NCI-H524 treated with DMSO at 0.1 percent for 48 hours (cell line): ENCODE results near the gene PRSS23.

Experiments used
- DNase-seq: peaks from one replicate; lab custom pipeline; 2025; lab: John Stamatoyannopoulos, UW

Gene PRSS23

GRCh38 chr11:86790867-86791849 is 9.2 kb upstream of the PRSS23 start:
- no peak for DNase-seq

- no peak for DNase-seq
Observed at GRCh38 chr11:86792150-86792549, 8.2 kb upstream of the PRSS23 start.

DNA sequence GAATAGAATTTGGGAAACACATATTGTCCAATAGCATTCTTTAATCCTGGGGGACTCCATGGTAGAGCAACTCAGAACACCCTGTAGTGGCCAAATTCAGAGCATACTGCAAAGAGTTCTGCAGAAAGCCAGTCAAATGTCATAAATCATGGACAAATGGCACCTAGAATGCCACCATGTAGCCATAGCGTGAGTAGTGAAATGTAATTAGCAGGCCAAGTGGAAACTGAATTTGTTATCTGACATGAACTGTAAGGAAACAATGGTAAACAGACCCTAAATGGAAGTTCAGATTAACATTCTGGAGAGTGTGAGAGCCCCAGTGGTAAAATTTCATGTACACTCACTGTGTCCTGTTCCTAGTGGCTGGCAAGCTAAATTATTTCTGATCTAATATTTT is 7.0 kb upstream of the PRSS23 start:
- DNase-seq, result no peak

DNA sequence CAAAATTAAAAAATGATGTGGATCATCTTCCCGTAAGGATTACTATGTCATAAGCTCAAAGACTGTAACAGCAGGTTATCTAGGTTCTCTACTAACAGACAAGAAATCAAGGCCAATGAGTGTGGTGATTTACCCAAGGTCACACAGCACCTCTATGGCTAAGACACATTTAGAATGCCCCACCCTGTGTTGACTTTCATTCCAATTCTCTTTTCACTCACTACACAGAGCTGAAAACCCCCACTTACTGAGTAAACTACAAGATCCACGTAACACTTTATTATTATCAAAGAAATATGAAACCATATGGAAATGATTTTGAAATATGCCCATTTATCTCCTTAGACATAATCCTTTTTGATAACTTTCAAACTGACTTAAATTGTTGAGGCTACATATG is 4.8 kb upstream of the PRSS23 start:
- DNase-seq, result no peak

- no peak for DNase-seq
Observed at GRCh38 chr11:86795949-86796348, 4.4 kb upstream of the PRSS23 start.

DNA sequence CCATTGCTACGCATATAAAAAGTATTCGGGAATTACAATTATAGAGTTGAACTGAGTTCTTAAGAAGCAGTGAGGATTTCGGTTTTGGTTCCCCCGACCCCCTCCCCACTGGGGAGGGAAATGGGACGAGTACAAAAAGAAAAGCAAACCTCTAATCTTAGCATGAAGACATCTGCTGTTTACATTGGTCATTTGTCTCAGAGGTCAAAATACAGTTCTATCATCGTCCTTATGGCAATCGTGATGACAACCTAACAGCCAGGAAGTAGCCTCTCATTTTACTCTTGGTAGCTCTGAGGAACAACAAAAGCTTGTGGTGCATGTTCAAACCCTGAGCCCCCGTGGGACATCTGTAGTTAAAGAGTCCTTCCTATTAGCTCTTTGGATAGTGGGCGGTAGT is 3.2 kb upstream of the PRSS23 start:
- no peak for DNase-seq

GRCh38 chr11:86798988-86799387 is 1.4 kb upstream of the PRSS23 start:
- no peak for DNase-seq

- DNase-seq, result no peak
Observed at GRCh38 chr11:86799680-86800075, 664 bp upstream of the PRSS23 start.

DNA sequence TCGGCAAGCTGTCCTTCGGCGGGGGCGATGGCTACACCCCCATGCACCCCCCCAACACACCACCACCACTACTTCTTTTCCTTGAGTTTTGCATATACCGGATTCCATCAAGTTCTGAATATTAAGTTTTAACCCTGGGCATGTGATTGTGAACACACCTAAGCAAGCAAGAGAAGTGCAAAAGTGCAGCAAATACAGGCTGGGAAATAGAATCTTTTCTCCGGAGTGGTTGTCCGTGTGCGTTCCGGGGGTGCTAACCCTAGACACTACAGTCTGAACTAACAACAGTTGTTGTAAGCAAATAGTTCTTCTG is 574 bp downstream of the PRSS23 start:
- no peak for DNase-seq

- no peak for DNase-seq
Observed at GRCh38 chr11:86801364-86801763, 1.0 kb downstream of the PRSS23 start.

GRCh38 chr11:86802146-86802545 is 1.8 kb downstream of the PRSS23 start:
- DNase-seq, result no peak

GRCh38 chr11:86802601-86803051 is 2.3 kb downstream of the PRSS23 start:
- DNase-seq, result no peak

DNA sequence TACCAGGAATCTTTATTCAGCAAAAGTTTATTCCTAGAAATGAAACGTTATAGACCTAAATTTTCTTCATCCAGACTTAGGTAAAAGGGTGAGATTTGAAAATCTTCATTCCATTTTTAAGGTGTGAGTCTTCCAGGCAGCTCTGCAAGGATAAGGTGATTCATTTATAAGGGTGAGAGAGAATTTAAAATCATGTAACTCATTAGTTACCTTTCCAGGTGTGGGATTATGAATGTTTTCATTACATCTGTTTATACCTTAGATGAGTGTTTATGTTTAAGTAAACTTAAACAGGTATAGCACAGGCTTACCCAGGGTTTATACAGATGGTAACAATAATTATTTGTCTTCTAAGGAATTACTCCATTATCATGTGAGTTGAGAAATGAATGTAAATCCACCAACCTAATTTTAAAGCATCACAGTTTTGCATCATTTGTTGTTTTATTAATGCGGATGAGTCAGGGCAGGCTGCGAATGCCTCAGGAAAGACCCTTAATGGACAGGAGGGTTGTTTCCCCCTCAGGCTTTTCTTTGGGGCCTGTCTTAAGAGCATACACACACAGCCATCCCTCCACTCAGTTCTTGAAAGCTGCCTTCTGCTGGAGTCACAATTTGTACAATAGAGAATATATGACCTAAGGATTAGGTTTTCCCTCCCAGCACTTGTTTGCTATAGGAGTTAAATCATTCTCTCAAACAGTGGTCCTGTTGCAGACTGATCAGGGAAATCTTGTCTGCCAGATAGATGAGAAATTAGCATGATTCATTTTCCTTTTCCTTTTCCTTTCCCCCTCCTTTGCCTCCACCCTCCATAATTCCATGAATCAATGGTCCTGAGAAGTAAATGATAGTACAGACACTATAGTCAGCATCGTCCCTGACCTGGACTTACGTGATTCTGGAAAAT is 3.0 kb downstream of the PRSS23 start:
- no peak for DNase-seq

- DNase-seq, result no peak
Observed at GRCh38 chr11:86804951-86805350, 4.6 kb downstream of the PRSS23 start.

DNA sequence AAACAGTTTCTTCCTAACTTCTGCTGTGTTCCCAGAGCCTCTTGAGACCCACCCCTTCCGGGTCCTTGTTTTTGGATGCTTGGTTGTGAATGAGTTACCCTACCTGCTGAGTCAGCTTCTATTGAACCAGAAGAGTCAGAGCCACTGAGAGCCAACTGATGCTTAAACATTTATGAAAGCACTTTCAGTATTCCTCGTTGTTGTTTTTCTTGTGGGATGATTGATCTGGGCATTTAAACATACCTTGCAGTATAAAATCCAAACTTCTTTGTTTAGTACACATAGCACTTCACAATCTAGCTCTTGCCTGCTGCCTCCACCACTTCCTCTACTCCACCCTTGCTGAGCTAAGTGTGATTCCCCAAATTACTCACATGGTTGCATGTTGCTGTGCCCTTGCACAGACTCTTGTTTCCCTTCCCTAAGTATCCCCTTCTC is 5.5 kb downstream of the PRSS23 start:
- no peak for DNase-seq

DNA sequence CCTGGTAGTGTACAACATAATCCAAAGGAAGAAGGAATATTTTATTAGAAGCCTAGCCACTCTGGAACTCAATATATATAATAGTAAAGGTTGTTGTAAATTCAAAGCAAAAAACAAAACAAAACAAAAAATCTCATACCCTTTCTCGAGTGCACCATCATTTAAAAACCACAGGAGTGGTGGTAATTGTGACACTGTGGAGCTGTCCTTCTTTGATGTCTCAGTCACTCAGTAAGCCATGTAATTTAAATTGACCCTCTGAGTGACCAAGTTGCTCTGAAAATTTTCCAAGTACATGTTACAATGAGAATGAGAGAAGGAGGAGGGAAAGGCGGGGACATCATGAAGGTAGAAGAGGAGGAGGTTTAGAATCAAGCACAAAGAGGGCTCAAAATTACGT is 6.6 kb downstream of the PRSS23 start:
- no peak for DNase-seq

DNA sequence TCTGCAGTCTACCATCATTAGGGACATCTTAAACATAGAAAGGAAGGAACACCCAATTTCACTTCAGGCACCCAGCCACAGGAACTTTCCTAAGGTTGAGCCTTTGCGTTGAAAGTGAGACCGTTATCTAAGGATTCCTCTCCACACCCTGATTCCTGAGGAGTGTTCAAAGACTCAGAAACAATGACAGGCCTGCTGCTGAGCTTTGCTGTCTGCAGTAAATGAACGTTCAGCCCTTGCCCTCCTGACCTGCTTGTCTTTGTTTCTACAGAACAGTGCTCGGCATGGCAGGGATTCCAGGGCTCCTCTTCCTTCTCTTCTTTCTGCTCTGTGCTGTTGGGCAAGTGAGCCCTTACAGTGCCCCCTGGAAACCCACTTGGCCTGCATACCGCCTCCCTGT is 7.0 kb downstream of the PRSS23 start:
- DNase-seq, result no peak

DNA sequence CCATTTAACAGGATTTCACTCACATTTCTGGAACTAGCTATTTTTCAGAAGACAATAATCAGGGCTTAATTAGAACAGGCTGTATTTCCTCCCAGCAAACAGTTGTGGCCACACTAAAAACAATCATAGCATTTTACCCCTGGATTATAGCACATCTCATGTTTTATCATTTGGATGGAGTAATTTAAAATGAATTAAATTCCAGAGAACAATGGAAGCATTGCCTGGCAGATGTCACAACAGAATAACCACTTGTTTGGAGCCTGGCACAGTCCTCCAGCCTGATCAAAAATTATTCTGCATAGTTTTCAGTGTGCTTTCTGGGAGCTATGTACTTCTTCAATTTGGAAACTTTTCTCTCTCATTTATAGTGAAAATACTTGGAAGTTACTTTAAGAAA is 9.2 kb downstream of the PRSS23 start:
- no peak for DNase-seq

DNA sequence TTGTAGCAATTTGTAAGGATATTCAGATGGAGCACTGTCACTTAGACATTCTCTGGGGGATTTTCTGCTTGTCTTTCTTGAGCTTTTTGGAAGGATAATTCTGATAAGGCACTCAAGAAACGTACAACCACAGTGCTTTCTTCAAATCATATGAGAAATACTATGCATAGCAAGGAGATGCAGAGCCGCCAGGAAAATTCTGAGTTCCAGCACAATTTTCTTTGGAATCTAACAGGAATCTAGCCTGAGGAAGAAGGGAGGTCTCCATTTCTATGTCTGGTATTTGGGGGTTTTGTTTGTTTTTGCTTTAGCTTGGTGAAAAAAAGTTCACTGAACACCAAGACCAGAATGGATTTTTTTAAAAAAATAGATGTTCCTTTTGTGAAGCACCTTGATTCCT is 9.9 kb downstream of the PRSS23 start:
- DNase-seq, result no peak

DNA sequence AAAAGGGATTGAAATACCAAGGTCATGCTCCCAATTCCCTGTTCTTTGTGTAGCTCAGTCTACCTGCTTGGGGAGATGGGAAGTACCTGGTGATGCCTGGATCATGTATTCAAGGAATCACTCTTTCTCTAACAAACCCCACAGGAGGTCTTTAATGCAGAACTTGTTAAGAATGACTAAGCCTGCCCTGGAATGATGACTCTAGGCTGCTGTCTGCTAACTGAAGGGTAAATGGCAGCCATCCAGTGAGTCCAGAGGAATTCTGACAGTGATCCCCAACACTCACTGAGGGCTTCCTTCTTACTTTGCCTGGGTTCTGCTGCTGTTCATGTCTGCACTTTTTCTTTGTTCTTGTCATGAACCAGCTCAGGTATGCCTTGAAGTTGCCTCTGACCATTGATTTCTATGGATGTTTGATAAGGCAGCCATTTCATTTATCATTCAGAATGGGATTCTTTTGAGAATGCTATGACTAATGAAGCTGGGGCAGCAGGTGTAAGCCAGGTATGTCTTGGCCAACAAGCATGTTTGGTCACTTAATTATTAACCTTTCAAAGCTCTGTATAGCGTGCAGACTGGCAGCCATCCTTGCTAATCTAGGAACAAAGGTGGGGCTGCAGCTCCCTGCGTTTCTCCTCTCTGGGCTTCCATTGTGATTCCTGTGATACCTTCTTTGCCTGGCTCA is 11.4 kb downstream of the PRSS23 start:
- no peak for DNase-seq

DNA sequence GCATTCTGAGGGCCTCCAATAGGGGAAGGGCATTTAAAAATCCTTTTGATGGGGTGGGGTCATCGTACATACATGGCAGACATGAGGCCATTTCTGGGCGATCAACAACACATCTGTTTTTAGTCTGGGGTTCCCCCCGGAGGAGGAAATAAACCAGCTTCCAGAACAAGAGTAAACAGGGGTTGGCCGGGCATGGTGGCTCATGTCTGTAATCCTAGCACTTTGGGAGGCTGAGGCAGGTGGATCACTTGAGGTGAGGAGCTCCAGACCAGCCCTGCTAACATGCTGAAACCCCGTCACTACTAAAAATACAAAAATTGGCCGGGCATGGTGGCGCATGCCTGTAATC is 12.0 kb downstream of the PRSS23 start:
- no peak for DNase-seq

GRCh38 chr11:86812981-86813380 is 12.6 kb downstream of the PRSS23 start:
- no peak for DNase-seq
